ENCODE data around the gene ZNF275.

Gene ZNF275

GRCh38 chrX:153303276-153304262, 30.4 kb upstream of the ZNF275 start:
- Histone ChIP-seq H3K9ac (no peak overlapping the region), H3K4me3 (no peak overlapping the region), H3K27me3 (peaks cover 96 to 100% (median 99%) of the 10 kb centered on the region in 11 experiments), H3K36me3 (no peaks in the 10 kb centered on the region), H3K4me1 (peaks cover 0 to 14% (median 4%) of the 10 kb centered on the region in 10 experiments; a peak in 8 of 20 replicates), H3K4me2 (peak overlapping the region in 8 of 11 experiments; percentile 18 to 61 (median 38); a peak in 13 of 22 replicates), H4K20me1 (peaks cover 0 to 7% (median 0%) of the 10 kb centered on the region in 11 experiments; a peak in 4 of 22 replicates), H3K27ac (no peak overlapping the region), H3K9me3 (replicated peaks in 1 of 11) (peaks cover 0 to 12% (median 0%) of the 10 kb centered on the region in 11 experiments; a peak in 1 of 22 replicates)
- TF ChIP-seq Cebpa-rat (IDR thresholded peaks at IDR 0.05) = no peak

GRCh38 chrX:153304988-153305736, 28.8 kb upstream of the ZNF275 start:
- Histone ChIP-seq H3K9ac (no peak overlapping the region), H3K27ac (no peak overlapping the region), H3K4me1 (peaks cover 0 to 14% (median 4%) of the 10 kb centered on the region in 10 experiments; a peak in 8 of 20 replicates), H3K9me3 (replicated peaks in 1 of 11) (peaks cover 0 to 12% (median 0%) of the 10 kb centered on the region in 11 experiments; a peak in 1 of 22 replicates), H3K4me2 (no peak overlapping the region), H3K27me3 (peaks cover 98 to 100% (median 100%) of the 10 kb centered on the region in 11 experiments), H4K20me1 (peaks cover 0 to 7% (median 0%) of the 10 kb centered on the region in 11 experiments; a peak in 4 of 22 replicates), H3K4me3 (no peak overlapping the region), H3K36me3 (no peaks in the 10 kb centered on the region)
- no peak for TF ChIP-seq Cebpa-rat (IDR thresholded peaks at IDR 0.05)

- Histone ChIP-seq H3K36me3 (no peaks in the 10 kb centered on the region), H3K4me3 (no peak overlapping the region), H3K4me1 (peaks cover 0 to 14% (median 4%) of the 10 kb centered on the region in 10 experiments; a peak in 8 of 20 replicates), H3K4me2 (no peak overlapping the region), H3K9ac (no peak overlapping the region), H4K20me1 (peaks cover 0 to 7% (median 0%) of the 10 kb centered on the region in 11 experiments; a peak in 4 of 22 replicates), H3K9me3 (replicated peaks in 1 of 11) (peaks cover 0 to 12% (median 0%) of the 10 kb centered on the region in 11 experiments; a peak in 1 of 22 replicates), H3K27ac (no peak overlapping the region), H3K27me3 (peaks cover 99 to 100% (median 100%) of the 10 kb centered on the region in 11 experiments)
- no peak for TF ChIP-seq Cebpa-rat (IDR thresholded peaks at IDR 0.05)
These were observed 28.0 kb upstream of the ZNF275 start for GRCh38 chrX:153305972-153306371.

GRCh38 chrX:153306527-153307115, 27.3 kb upstream of the ZNF275 start:
- TF ChIP-seq Cebpa-rat (IDR thresholded peaks at IDR 0.05) = no peak
- peaks cover 99 to 100% (median 100%) of the 10 kb centered on the region in 11 experiments for H3K27me3 ChIP-seq
- H4K20me1 ChIP-seq = peaks cover 0 to 7% (median 0%) of the 10 kb centered on the region in 11 experiments; a peak in 4 of 22 replicates
- no peak overlapping the region for H3K27ac ChIP-seq
- H3K4me2 ChIP-seq = no peak overlapping the region
- no peak overlapping the region for H3K4me3 ChIP-seq
- H3K4me1 ChIP-seq = peaks cover 0 to 14% (median 4%) of the 10 kb centered on the region in 10 experiments; a peak in 8 of 20 replicates
- peaks cover 0 to 12% (median 0%) of the 10 kb centered on the region in 11 experiments; a peak in 1 of 22 replicates for H3K9me3 ChIP-seq (replicated peaks in 1 of 11)
- H3K36me3 ChIP-seq = no peaks in the 10 kb centered on the region
- no peak overlapping the region for H3K9ac ChIP-seq

- H4K20me1 ChIP-seq = peaks cover 0 to 10% (median 0%) of the 10 kb centered on the region in 11 experiments; a peak in 4 of 22 replicates
- H3K4me1 ChIP-seq = peaks cover 0 to 14% (median 4%) of the 10 kb centered on the region in 10 experiments; a peak in 8 of 20 replicates
- peaks cover 99 to 100% (median 100%) of the 10 kb centered on the region in 11 experiments for H3K27me3 ChIP-seq
- H3K27ac ChIP-seq = no peak overlapping the region
- no peak overlapping the region for H3K4me3 ChIP-seq
- no peak overlapping the region for H3K9ac ChIP-seq
- H3K9me3 ChIP-seq (replicated peaks in 1 of 11) = peaks cover 0 to 5% (median 0%) of the 10 kb centered on the region in 11 experiments; a peak in 1 of 22 replicates
- H3K36me3 ChIP-seq = no peaks in the 10 kb centered on the region
- no peak for TF ChIP-seq Cebpa-rat (IDR thresholded peaks at IDR 0.05)
- no peak overlapping the region for H3K4me2 ChIP-seq
These were observed 26.4 kb upstream of the ZNF275 start for GRCh38 chrX:153307276-153308178.

GRCh38 chrX:153310901-153311300, 23.1 kb upstream of the ZNF275 start:
- no peaks in the 10 kb centered on the region for H3K4me1 ChIP-seq
- peaks cover 0 to 13% (median 0%) of the 10 kb centered on the region in 11 experiments; a peak in 3 of 22 replicates for H4K20me1 ChIP-seq
- H3K27ac ChIP-seq = no peak overlapping the region
- H3K9me3 ChIP-seq (replicated peaks in 1 of 11) = no peaks in the 10 kb centered on the region
- no peak for TF ChIP-seq Cebpa-rat (IDR thresholded peaks at IDR 0.05)
- no peak overlapping the region for H3K4me2 ChIP-seq
- no peak overlapping the region for H3K4me3 ChIP-seq
- H3K36me3 ChIP-seq = no peaks in the 10 kb centered on the region
- H3K9ac ChIP-seq = no peak overlapping the region
- H3K27me3 ChIP-seq = peaks cover 70 to 72% (median 71%) of the 10 kb centered on the region in 11 experiments

- no peak overlapping the region for H3K4me3 ChIP-seq
- no peak overlapping the region for H3K9ac ChIP-seq
- H3K9me3 ChIP-seq (replicated peaks in 1 of 11) = no peaks in the 10 kb centered on the region
- no peak overlapping the region for H3K4me2 ChIP-seq
- H3K27me3 ChIP-seq = peaks cover 58 to 61% (median 60%) of the 10 kb centered on the region in 11 experiments
- no peaks in the 10 kb centered on the region for H3K36me3 ChIP-seq
- peaks cover 0 to 13% (median 0%) of the 10 kb centered on the region in 11 experiments; a peak in 3 of 22 replicates for H4K20me1 ChIP-seq
- H3K4me1 ChIP-seq = no peaks in the 10 kb centered on the region
- H3K27ac ChIP-seq = no peak overlapping the region
- TF ChIP-seq Cebpa-rat (IDR thresholded peaks at IDR 0.05) = no peak
These were observed 21.9 kb upstream of the ZNF275 start for GRCh38 chrX:153312041-153312440.

All from BLaER1 treated with 17β-estradiol and CSF1 and Interleukin-3, amounts not matched to agents 10 nM and 100 nM (cell line).